Activated CD8-positive, alpha-beta memory T cell treated with anti-CD3 and anti-CD28 coated beads, Interleukin-2, amount 10 ng/mL, durations not matched to agents 7 days and 5 days (primary cell): ENCODE results near the gene RPTOR. TPM values are rescaled to one million over a fixed set of nuclear protein-coding genes. Genes with fewer than 3 reads are reported as not detected.
A peak's percentile ranks its signal among the peaks of the same experiment; 100 is the strongest.
"Not testable (repeated sequence)": the region's sequence is repeated elsewhere in the genome, so short reads cannot be mapped to it uniquely, and the experiment has no call there.

Experiments
- ATAC-seq: fragments of 150-1000 bp; cut with Tn5 transposase; one replicate; pipeline ENCODE4 v1.10.0; 2021; ENCODE audit warnings: moderate library complexity
- CTCF ChIA-PET: fragments of 350-600 bp; sonication (Branson Sonifier 250); formaldehyde crosslinking; loops from one replicate; lab custom pipeline; 2021; ENCODE audit warnings: antibody characterized with exemption; lab: Charles Lee
- DNase-seq: peaks from one replicate; pipeline ENCODE4 v3.0.0-alpha.2; 2020
- H3K27ac Mint-ChIP-seq: one replicate; pipeline ENCODE4 v1.8.0; 2021; ENCODE audit warnings: mild to moderate bottlenecking, mixed read lengths
- H3K27me3 Mint-ChIP-seq: one replicate; pipeline ENCODE4 v1.8.0; 2021; ENCODE audit warnings: mixed read lengths
- H3K36me3 Mint-ChIP-seq: one replicate; pipeline ENCODE4 v1.8.0; 2021; ENCODE audit warnings: mild to moderate bottlenecking, mixed read lengths
- H3K4me1 Mint-ChIP-seq: one replicate; pipeline ENCODE4 v1.8.0; 2021; ENCODE audit warnings: mixed read lengths
- H3K4me3 Mint-ChIP-seq: one replicate; pipeline ENCODE4 v1.8.0; 2021; ENCODE audit warnings: mild to moderate bottlenecking, moderate library complexity, mixed read lengths
- H3K9me3 Mint-ChIP-seq: one replicate; pipeline ENCODE4 v1.8.0; 2022; ENCODE audit warnings: low read depth, mixed read lengths
- total RNA-seq, 2 experiments: library from RNA; stranded (reverse); gene quantifications; one replicate each; pipeline ENCODE4 v1.2.3, GENCODE V29; 2021

RPTOR gene
- total RNA-seq, 2 experiments from 2014 or later = 60.4 to 87.0 TPM

- CTCF ChIA-PET, ATAC-seq, H3K4me3 Mint-ChIP-seq, DNase-seq, H3K27ac Mint-ChIP-seq, H3K27me3 Mint-ChIP-seq: not testable (repeated sequence)
- Mint-ChIP-seq H3K36me3 (peaks cover 32% of the 10 kb centered on the region), H3K9me3 (peaks cover 14% of the 10 kb centered on the region), H3K4me1 (peaks cover 56% of the 10 kb centered on the region)
Observed at GRCh38 chr17:80699205-80699604, 154.6 kb downstream of the RPTOR start.

- CTCF ChIA-PET = no interaction called here
- Mint-ChIP-seq H3K27ac (no peak overlapping the region), H3K27me3 (no peaks in the 10 kb centered on the region), H3K4me3 (no peak overlapping the region), H3K4me1 (peaks cover 60% of the 10 kb centered on the region), H3K36me3 (peaks cover 39% of the 10 kb centered on the region), H3K9me3 (peaks cover 14% of the 10 kb centered on the region)
- DNase-seq (no peak), ATAC-seq (no peak)
Observed at GRCh38 chr17:80701730-80702129, 157.1 kb downstream of the RPTOR start.

- DNase-seq (no peak), ATAC-seq (no peak)
- CTCF ChIA-PET = interaction anchor here (1.0 to 1.9 kb wide), 4 partner anchors 10 to 106 kb away, joined by 3 to 5 read pairs (median 3); no protein-coding TSS in a partner anchor
- peaks cover 58% of the 10 kb centered on the region for H3K4me1 Mint-ChIP-seq
- no peak overlapping the region for H3K4me3 Mint-ChIP-seq
- H3K36me3 Mint-ChIP-seq = peaks cover 41% of the 10 kb centered on the region
- H3K27me3 Mint-ChIP-seq = no peaks in the 10 kb centered on the region
- peak overlapping the region; percentile 88 for H3K27ac Mint-ChIP-seq
- peaks cover 14% of the 10 kb centered on the region for H3K9me3 Mint-ChIP-seq
Observed at GRCh38 chr17:80702315-80703141, 157.9 kb downstream of the RPTOR start.

GRCh38 chr17:80703142-80703478 is 158.5 kb downstream of the RPTOR start:
- ATAC-seq (peak; percentile 76), DNase-seq (peak; percentile 55)
- Mint-ChIP-seq H3K4me1 (peaks cover 64% of the 10 kb centered on the region), H3K9me3 (peaks cover 14% of the 10 kb centered on the region), H3K4me3 (no peak overlapping the region), H3K27ac (peak overlapping the region; percentile 88), H3K36me3 (peaks cover 43% of the 10 kb centered on the region), H3K27me3 (no peaks in the 10 kb centered on the region)
- CTCF ChIA-PET = interaction anchor here (1.0 to 1.9 kb wide), 5 partner anchors 9 to 276 kb away, joined by 3 to 5 read pairs (median 3); no protein-coding TSS in a partner anchor

GRCh38 chr17:80704381-80704819 is 159.8 kb downstream of the RPTOR start:
- Mint-ChIP-seq H3K36me3 (peaks cover 47% of the 10 kb centered on the region), H3K4me3 (no peak overlapping the region), H3K4me1 (peaks cover 76% of the 10 kb centered on the region), H3K9me3 (peaks cover 14% of the 10 kb centered on the region), H3K27ac (peak overlapping the region; percentile 77), H3K27me3 (no peaks in the 10 kb centered on the region)
- ATAC-seq (peak; percentile 31), DNase-seq (no peak)
- CTCF ChIA-PET = interaction anchor here (1.6 to 1.9 kb wide), 2 partner anchors 59 to 277 kb away, joined by 3 to 5 read pairs; no protein-coding TSS in a partner anchor

- Mint-ChIP-seq H3K4me1 (peaks cover 79% of the 10 kb centered on the region), H3K9me3 (peaks cover 12% of the 10 kb centered on the region), H3K36me3 (peaks cover 50% of the 10 kb centered on the region), H3K27me3 (no peaks in the 10 kb centered on the region), H3K4me3 (no peak overlapping the region), H3K27ac (peak overlapping the region; percentile 77)
- ATAC-seq = no peak
- DNase-seq = no peak
- CTCF ChIA-PET = interaction anchor here (1.6 kb wide), 1 partner anchor 278 kb away, joined by 3 read pairs; no protein-coding TSS in a partner anchor
Observed at GRCh38 chr17:80704894-80705293, 160.3 kb downstream of the RPTOR start.

- ATAC-seq (no peak), DNase-seq (no peak)
- Mint-ChIP-seq H3K4me1 (peaks cover 81% of the 10 kb centered on the region), H3K36me3 (peaks cover 46% of the 10 kb centered on the region), H3K27me3 (no peaks in the 10 kb centered on the region), H3K27ac (peak overlapping the region; percentile 62), H3K9me3 (peaks cover 4% of the 10 kb centered on the region), H3K4me3 (no peak overlapping the region)
- CTCF ChIA-PET = interaction anchor here (1.5 kb wide), 1 partner anchor 13 kb away, joined by 3 read pairs; no protein-coding TSS in a partner anchor
Observed at GRCh38 chr17:80705988-80706387, 161.3 kb downstream of the RPTOR start.

GRCh38 chr17:80706463-80706867 is 161.8 kb downstream of the RPTOR start:
- Mint-ChIP-seq H3K4me1 (peaks cover 82% of the 10 kb centered on the region), H3K9me3 (peaks cover 4% of the 10 kb centered on the region), H3K4me3 (no peak overlapping the region), H3K36me3 (peaks cover 44% of the 10 kb centered on the region), H3K27ac (peak overlapping the region; percentile 62), H3K27me3 (no peaks in the 10 kb centered on the region)
- CTCF ChIA-PET = interaction anchor here (1.5 kb wide), 2 partner anchors 13 to 137 kb away, joined by 3 read pairs; no protein-coding TSS in a partner anchor
- no peak for DNase-seq
- no peak for ATAC-seq

GRCh38 chr17:80708480-80708879 is 163.8 kb downstream of the RPTOR start:
- Mint-ChIP-seq H3K4me3 (peak overlapping the region; percentile 38), H3K27me3 (no peaks in the 10 kb centered on the region), H3K36me3 (peaks cover 39% of the 10 kb centered on the region), H3K27ac (peak overlapping the region; percentile 62), H3K4me1 (peaks cover 80% of the 10 kb centered on the region), H3K9me3 (no peaks in the 10 kb centered on the region)
- ATAC-seq = peak; percentile 64
- DNase-seq = peak; percentile 60
- CTCF ChIA-PET = interaction anchor here (1.4 kb wide), 1 partner anchor 10 kb away, joined by 5 read pairs; no protein-coding TSS in a partner anchor

- DNase-seq = no peak
- no peaks in the 10 kb centered on the region for H3K27me3 Mint-ChIP-seq
- CTCF ChIA-PET = interaction anchor here (0.7 to 1.4 kb wide), 2 partner anchors 10 to 161 kb away, joined by 3 to 5 read pairs; no protein-coding TSS in a partner anchor
- peak; percentile 24 for ATAC-seq
- H3K9me3 Mint-ChIP-seq = no peaks in the 10 kb centered on the region
- peak overlapping the region; percentile 38 for H3K4me3 Mint-ChIP-seq
- H3K4me1 Mint-ChIP-seq = peaks cover 75% of the 10 kb centered on the region
- peaks cover 37% of the 10 kb centered on the region for H3K36me3 Mint-ChIP-seq
- peak overlapping the region; percentile 70 for H3K27ac Mint-ChIP-seq
Observed at GRCh38 chr17:80709090-80709695, 164.6 kb downstream of the RPTOR start.

GRCh38 chr17:80710714-80711302 is 166.2 kb downstream of the RPTOR start:
- Mint-ChIP-seq H3K4me1 (peaks cover 62% of the 10 kb centered on the region), H3K27ac (peak overlapping the region; percentile 13), H3K27me3 (no peaks in the 10 kb centered on the region), H3K36me3 (peaks cover 37% of the 10 kb centered on the region), H3K9me3 (no peaks in the 10 kb centered on the region), H3K4me3 (no peak overlapping the region)
- ATAC-seq = no peak
- DNase-seq = no peak
- CTCF ChIA-PET = interaction anchor here (1.6 kb wide), 1 partner anchor 10 kb away, joined by 4 read pairs; no protein-coding TSS in a partner anchor

- peaks cover 49% of the 10 kb centered on the region for H3K36me3 Mint-ChIP-seq
Observed at GRCh38 chr17:80712089-80712488, 167.5 kb downstream of the RPTOR start.

GRCh38 chr17:80712606-80713005 is 168.0 kb downstream of the RPTOR start:
- ATAC-seq (no peak), DNase-seq (no peak)
- Mint-ChIP-seq H3K27ac (peak overlapping the region; percentile 29), H3K9me3 (no peaks in the 10 kb centered on the region), H3K27me3 (no peaks in the 10 kb centered on the region), H3K4me1 (peaks cover 55% of the 10 kb centered on the region), H3K4me3 (peak overlapping the region; percentile 29), H3K36me3 (peaks cover 47% of the 10 kb centered on the region)
- CTCF ChIA-PET = interaction anchor here (0.7 kb wide), 1 partner anchor 9 kb away, joined by 3 read pairs; no protein-coding TSS in a partner anchor

More at GRCh38 chr17:80712089-80712488, 167.5 kb downstream of the RPTOR start:
- peaks cover 54% of the 10 kb centered on the region for H3K4me1 Mint-ChIP-seq
- H3K27me3 Mint-ChIP-seq = no peaks in the 10 kb centered on the region
- H3K9me3 Mint-ChIP-seq = no peaks in the 10 kb centered on the region
- peak overlapping the region; percentile 29 for H3K27ac Mint-ChIP-seq
- DNase-seq = no peak
- no peak for ATAC-seq
- CTCF ChIA-PET = interaction anchor here (0.7 kb wide), 1 partner anchor 9 kb away, joined by 3 read pairs; no protein-coding TSS in a partner anchor
- no peak overlapping the region for H3K4me3 Mint-ChIP-seq
